GM12865 (cell line): ENCODE measurements around the gene TSNAXIP1.
"Not testable (repeated sequence)": the region's sequence is repeated elsewhere in the genome, so short reads cannot be mapped to it uniquely, and the experiment has no call there.

Experiments used
- DNase-seq: peaks from one replicate; pipeline ENCODE4 v3.0.0; 2010; ENCODE audit warnings: low read depth
- H3K4me3 ChIP-seq: 2 replicates; pipeline ENCODE4 v1.5.1; 2011; ENCODE audit warnings: mild to moderate bottlenecking, low read depth, low read length, control low read depth
- TF ChIP-seq, protein P1 (sequence below): IDR thresholded peaks from 2 replicates; pipeline ENCODE4 v1.5.1; 2011; ENCODE audit warnings: low read length, control low read depth, low read depth, inconsistent platforms; ENCODE audit not compliant: insufficient read depth; ENCODE audit errors: missing control alignments

The TSNAXIP1 gene

DNA sequence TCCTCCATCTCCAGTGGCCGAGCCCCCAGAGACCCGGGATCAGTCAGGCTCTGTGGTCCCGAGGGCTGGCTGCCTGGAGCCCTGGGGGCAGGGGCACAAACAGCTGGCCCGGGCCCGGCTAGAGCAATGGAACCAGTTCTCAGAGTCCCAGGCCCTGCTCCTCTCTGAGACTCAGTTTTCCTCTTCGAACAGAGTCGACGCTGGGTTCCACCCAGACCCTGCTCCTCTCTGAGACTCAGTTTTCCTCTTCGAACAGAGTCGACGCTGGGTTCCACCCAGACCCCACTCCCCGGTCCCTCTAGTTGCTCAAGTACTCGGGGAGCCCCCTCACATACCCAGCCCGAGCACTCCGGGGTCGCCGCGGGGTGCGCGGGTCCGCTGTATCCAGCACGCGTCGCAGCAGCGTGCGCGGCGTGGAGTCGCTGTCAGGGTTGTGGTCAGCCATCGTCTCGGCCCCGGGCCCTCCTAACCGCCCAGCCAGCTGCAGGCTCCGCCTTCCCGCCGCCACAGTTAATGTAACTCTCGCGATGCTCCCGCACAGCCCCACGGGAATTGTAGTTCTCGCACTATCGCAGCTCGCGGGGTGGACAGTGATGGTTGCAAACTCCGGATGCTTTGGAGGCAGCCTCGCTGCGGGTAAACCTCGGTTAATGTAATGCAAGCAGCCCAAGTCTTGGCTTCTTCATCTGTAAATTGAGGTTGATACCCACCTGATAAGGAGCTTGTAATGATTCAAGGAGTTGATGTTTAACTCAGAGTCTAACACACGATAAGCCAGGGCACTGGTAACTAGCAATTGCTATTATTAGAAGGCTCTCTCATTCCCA lies 26.9 kb downstream of the TSNAXIP1 start:
- peak; percentile 94 for DNase-seq
- TF ChIP-seq, protein P1, sequence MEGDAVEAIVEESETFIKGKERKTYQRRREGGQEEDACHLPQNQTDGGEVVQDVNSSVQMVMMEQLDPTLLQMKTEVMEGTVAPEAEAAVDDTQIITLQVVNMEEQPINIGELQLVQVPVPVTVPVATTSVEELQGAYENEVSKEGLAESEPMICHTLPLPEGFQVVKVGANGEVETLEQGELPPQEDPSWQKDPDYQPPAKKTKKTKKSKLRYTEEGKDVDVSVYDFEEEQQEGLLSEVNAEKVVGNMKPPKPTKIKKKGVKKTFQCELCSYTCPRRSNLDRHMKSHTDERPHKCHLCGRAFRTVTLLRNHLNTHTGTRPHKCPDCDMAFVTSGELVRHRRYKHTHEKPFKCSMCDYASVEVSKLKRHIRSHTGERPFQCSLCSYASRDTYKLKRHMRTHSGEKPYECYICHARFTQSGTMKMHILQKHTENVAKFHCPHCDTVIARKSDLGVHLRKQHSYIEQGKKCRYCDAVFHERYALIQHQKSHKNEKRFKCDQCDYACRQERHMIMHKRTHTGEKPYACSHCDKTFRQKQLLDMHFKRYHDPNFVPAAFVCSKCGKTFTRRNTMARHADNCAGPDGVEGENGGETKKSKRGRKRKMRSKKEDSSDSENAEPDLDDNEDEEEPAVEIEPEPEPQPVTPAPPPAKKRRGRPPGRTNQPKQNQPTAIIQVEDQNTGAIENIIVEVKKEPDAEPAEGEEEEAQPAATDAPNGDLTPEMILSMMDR = no peak
- peak overlapping the region; percentile 94 for H3K4me3 ChIP-seq

DNA sequence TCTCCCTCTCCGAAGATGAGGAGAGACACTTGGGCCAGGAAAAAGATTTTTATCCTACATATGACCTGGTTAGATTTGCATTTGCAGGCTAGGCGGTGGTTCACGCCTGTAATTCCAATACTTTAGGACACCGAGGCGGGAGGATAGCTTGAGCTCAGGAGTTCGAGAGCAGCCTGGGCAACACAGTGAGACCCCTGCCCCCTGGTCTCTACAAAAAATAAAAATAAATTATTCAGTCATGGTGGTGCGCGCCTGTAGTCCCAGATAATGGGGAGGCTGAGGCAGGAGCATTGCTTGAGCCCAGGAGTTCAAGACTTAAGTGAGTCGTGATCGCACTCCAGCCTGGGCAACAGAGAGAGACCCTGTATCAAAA lies 27.5 kb downstream of the TSNAXIP1 start:
- DNase-seq = no peak
- H3K4me3 ChIP-seq = peak overlapping the region; percentile 94
- TF ChIP-seq, protein P1 = no peak

DNA sequence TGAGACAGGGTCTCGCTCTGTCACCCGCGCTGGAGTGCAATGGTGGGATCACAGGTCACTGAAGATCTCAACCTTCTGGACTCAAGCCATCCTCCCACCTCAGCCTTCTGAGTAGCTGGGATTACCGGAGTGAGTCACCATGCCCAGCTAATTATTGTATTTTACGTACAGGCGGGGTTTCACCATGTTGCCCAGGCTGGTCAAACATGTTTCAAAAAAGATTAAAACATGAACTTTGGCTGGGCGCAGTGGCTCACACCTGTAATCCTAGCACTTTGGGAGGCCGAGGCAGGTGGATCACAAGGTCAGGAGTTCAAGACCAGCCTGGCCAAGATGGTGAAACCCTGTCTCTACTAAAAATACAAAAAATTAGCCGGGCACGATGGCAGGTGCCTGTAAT lies 30.5 kb downstream of the TSNAXIP1 start:
- not testable (repeated sequence) for H3K4me3 ChIP-seq, DNase-seq

DNA sequence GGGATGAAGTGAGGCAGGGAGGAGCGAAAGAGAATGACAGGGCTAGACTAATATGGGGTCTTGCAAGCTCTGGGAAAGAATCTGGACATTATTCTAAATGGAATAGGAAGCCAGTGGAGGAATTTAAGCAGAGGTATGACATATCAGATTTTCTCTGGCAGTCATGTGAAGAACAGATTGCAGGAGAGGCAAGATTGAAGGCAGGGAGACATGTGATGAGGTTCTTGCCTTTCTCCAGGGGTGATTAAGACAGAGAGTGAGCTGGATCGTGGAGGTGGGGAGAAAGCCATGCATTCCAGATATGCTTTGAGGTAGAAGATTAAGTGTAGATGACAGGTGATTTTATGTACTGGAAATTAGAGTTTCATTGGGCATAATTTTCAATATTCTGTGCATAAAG lies 31.1 kb downstream of the TSNAXIP1 start:
- no peak overlapping the region for H3K4me3 ChIP-seq
- no peak for DNase-seq
- TF ChIP-seq, protein P1 = no peak

DNA sequence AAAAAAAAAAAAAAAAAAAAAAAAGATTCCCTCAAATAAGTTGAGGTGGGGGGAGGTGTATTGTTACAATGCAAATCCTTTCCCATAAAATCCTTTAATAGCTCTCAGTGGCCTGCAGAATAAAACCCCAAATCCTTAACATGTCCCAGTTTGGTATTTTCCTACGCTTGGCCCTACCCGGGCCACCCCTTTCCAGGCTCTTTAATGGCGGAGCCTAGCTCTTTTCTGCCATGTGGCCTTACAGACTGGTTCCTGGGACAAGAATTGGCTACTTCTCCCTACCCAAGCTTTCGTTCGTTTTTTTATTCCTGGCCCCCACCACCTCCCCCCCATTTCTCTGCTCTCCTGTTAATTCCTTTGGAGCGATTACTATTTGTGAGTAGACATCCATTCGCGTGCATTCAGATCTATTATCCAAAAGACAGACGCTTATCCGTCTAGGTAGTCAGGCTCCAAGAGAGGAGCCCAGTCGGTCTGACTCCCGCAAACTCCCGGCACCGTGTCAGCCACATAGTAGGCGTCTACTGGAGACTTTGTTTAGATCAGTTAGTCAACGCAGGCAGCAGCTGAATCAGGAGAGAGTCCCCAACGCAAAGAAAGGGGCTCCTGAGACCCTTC lies 34.6 kb downstream of the TSNAXIP1 start:
- peak overlapping the region; percentile 31 for H3K4me3 ChIP-seq
- TF ChIP-seq, protein P1 = no peak

DNA sequence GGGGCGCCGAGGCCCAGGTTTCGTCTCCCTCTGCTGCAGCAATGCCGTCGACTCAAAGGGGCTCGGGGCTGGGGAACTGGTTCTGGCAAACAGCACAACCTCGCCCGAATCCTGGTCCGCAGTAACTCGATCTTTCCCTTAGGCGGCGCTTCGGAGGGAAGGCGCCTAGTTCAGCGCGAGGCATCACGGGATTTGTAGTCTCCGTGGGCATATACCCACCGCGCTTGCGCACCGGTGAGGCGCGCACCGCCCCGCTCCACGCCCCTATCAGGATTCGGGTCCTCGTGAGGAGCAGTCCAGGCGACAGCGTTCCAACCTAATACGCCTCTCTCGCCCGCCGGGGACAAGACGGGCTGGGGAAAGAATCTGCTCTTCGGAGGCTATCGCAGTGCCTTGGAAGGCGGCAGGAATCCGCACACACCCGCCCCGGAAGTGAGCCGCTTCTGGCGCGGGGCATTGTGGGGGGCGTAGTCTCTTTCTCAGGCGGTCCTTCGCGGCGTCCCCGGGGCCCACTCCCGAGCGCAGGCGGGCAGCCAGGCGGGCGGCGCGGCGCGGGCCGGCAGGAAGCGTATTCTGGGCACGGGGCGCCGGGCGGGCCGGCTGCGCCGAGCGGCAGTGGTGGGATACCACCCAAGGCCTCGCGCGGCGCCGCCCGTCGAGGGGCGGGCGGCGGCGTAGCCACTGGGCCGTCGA lies 35.3 kb downstream of the TSNAXIP1 start, which contains the start of gene THAP11:
THAP11 (plus strand) TSS at position 505 of the 693 bp plus-strand sequence. CDS start 235 bp downstream, outside the sequence.
- peak within 1 kb of the TSS; percentile 72 for H3K4me3 ChIP-seq
- DNase-seq = peak; percentile 96
- TF ChIP-seq, protein P1 = peak; percentile 91

More for the DNA sequence above, 34.6 kb downstream of the TSNAXIP1 start:
- peak; percentile 16 for DNase-seq
